Left lung (tissue), 10 donors: ENCODE results near the gene OPCML. TPM values are rescaled to one million over a fixed set of nuclear protein-coding genes. Genes with fewer than 3 reads are reported as not detected.
A peak's percentile ranks its signal among the peaks of the same experiment; 100 is the strongest.

Source experiments
- ATAC-seq: fragments of 200-7000 bp; cut with Tn5 transposase; one replicate; pipeline ENCODE4 v1.9.1; 2020; ENCODE audit warnings: moderate library complexity
- DNase-seq, 4 donors: peaks; one replicate each; pipeline ENCODE4 v3.0.0-alpha.2; 2013 to 2020
- H3K27ac ChIP-seq, 2 donors: fragments of 200-600 bp; sonication (generic) in 1 of 2; one replicate each; pipeline versions ENCODE4 v1.5.0 to v1.8.0; 2020 to 2021
- H3K27me3 ChIP-seq, 2 donors: fragments of 200-600 bp; sonication (generic) in 1 of 2; one replicate each; pipeline versions ENCODE4 v1.5.0 to v1.8.0; 2020 to 2021
- H3K36me3 ChIP-seq, 2 donors: fragments of 200-600 bp; sonication (generic) in 1 of 2; one replicate each; pipeline versions ENCODE4 v1.5.0 to v1.8.0; 2020 to 2021
- H3K4me1 ChIP-seq, 2 donors: fragments of 200-600 bp; one replicate each; pipeline ENCODE4 v1.8.0; 2021
- H3K4me3 ChIP-seq, 2 donors: fragments of 200-600 bp; sonication (generic) in 1 of 2; one replicate each; pipeline versions ENCODE4 v1.5.0 to v1.8.0; 2020 to 2021; ENCODE audit warnings: mild to moderate bottlenecking in 1 of 2
- H3K9me3 ChIP-seq, 2 donors: fragments of 200-600 bp; sonication (generic) in 1 of 2; one replicate each; pipeline versions ENCODE4 v1.5.0 to v1.8.0; 2020 to 2021
- intact Hi-C, 2 donors: fragments of 100-400 bp; cut with DNase I; formaldehyde crosslinking; loops; one replicate each; pipeline versions ENCODE4 v1.11.2 to v1.14.2; 2022
- polyA plus RNA-seq, 6 donors: library from polyadenylated mRNA; unstranded; fragments of 120-200 nt; gene quantifications; one replicate each; pipeline ENCODE4 v1.2.1, GENCODE V29; 2013; ENCODE audit not compliant: insufficient read length in 6 of 6
- total RNA-seq, 2 donors: library from RNA; stranded (reverse); fragmentation: NEBNext Ultra II Directional; extraction: Animal tissue kit (Norgen Biotek cat#: 25700); gene quantifications; one replicate each; pipeline ENCODE4 v1.2.1, GENCODE V29; 2021
- TF ChIP-seq, protein P1 (sequence below), 2 donors: fragments of 200-600 bp; sonication (generic) in 1 of 2; IDR thresholded peaks; one replicate each; pipeline versions ENCODE4 v1.5.0 to v1.8.0; 2021; ENCODE audit warnings: antibody characterized with exemption in 2 of 2
- donor health status: DM: no; HTN: yes; CAD: no.
- donor health status: DM: no; HTN: no; CAD: no.

The OPCML gene
- total and polyA plus RNA-seq, 8 donors, result 0.98 to 5.3 (median 1.9) TPM; not detected in 2

GRCh38 chr11:132876705-132877104, 655.6 kb downstream of the OPCML start:
- TF ChIP-seq, protein P1, sequence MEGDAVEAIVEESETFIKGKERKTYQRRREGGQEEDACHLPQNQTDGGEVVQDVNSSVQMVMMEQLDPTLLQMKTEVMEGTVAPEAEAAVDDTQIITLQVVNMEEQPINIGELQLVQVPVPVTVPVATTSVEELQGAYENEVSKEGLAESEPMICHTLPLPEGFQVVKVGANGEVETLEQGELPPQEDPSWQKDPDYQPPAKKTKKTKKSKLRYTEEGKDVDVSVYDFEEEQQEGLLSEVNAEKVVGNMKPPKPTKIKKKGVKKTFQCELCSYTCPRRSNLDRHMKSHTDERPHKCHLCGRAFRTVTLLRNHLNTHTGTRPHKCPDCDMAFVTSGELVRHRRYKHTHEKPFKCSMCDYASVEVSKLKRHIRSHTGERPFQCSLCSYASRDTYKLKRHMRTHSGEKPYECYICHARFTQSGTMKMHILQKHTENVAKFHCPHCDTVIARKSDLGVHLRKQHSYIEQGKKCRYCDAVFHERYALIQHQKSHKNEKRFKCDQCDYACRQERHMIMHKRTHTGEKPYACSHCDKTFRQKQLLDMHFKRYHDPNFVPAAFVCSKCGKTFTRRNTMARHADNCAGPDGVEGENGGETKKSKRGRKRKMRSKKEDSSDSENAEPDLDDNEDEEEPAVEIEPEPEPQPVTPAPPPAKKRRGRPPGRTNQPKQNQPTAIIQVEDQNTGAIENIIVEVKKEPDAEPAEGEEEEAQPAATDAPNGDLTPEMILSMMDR (IDR thresholded peaks at IDR 0.05), result no peak
- H3K36me3 ChIP-seq, result no peaks in the 10 kb centered on the region
- H3K4me1 ChIP-seq, result no peaks in the 10 kb centered on the region
- H3K9me3 ChIP-seq, result no peaks in the 10 kb centered on the region
- H3K4me3 ChIP-seq, result no peak overlapping the region
- intact Hi-C loops, result no loop called here
- ATAC-seq, result no peak
- no peaks in the 10 kb centered on the region for H3K27me3 ChIP-seq
- DNase-seq, result no peak
- no peak overlapping the region for H3K27ac ChIP-seq

GRCh38 chr11:132876239-132876638, 656.1 kb downstream of the OPCML start:
- Histone ChIP-seq H3K36me3 (no peaks in the 10 kb centered on the region), H3K27me3 (no peaks in the 10 kb centered on the region), H3K4me3 (no peak overlapping the region), H3K27ac (no peak overlapping the region), H3K9me3 (no peaks in the 10 kb centered on the region), H3K4me1 (no peaks in the 10 kb centered on the region)
- TF ChIP-seq, protein P1 (IDR thresholded peaks at IDR 0.05), result no peak
- no peak for ATAC-seq
- intact Hi-C loops, result no loop called here
- no peak for DNase-seq

DNA sequence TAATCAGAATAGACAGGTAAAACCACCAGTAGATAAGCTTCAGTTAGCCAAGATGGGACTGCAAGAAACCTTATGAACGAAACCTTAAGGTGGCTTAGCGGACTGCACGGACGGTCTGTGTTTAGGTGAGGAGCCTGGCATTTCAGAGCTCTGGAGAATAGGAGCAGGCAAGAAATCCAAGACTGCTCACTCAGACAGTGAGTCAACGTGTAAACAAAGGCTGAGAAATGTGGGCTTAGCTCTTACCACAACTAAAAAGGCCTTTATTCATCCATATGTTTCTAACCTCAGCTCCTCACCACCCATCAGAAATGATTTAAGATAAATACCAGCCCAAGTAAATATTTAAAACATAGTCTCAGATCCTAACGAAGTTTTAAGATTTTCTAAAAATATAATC, 657.7 kb downstream of the OPCML start:
- intact Hi-C loops, result no loop called here
- no peaks in the 10 kb centered on the region for H3K36me3 ChIP-seq
- H3K9me3 ChIP-seq, result no peaks in the 10 kb centered on the region
- H3K4me3 ChIP-seq, result no peak overlapping the region
- TF ChIP-seq, protein P1 (IDR thresholded peaks at IDR 0.05), result no peak
- no peaks in the 10 kb centered on the region for H3K27me3 ChIP-seq
- no peak overlapping the region for H3K27ac ChIP-seq
- DNase-seq (no peak), ATAC-seq (no peak)
- H3K4me1 ChIP-seq, result no peaks in the 10 kb centered on the region

DNA sequence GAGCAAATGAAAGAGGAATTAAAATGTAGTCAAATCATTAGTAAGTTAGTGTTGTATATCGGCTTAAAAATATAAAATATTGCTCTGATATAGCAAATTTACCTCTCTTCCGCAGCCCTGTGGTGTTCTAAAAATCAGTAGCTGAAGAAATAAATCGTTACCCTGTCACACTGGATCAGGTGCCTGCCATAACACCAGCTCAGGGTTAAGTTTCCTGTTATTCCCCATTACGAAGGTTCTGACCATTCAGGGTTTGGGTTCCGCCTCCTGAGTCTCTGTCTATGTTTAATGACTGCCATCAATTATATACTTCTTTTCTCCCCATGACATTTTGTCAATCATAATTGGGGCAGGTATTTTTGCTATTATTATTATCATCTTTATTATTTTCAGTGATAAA, 658.5 kb downstream of the OPCML start:
- TF ChIP-seq, protein P1 (IDR thresholded peaks at IDR 0.05), result no peak
- no peaks in the 10 kb centered on the region for H3K4me1 ChIP-seq
- H3K9me3 ChIP-seq, result no peaks in the 10 kb centered on the region
- H3K36me3 ChIP-seq, result no peaks in the 10 kb centered on the region
- DNase-seq (no peak), ATAC-seq (no peak)
- H3K4me3 ChIP-seq, result no peak overlapping the region
- H3K27me3 ChIP-seq, result peaks cover 0 to 3% of the 10 kb centered on the region in 2 donors
- H3K27ac ChIP-seq, result no peak overlapping the region
- intact Hi-C loops, result no loop called here

DNA sequence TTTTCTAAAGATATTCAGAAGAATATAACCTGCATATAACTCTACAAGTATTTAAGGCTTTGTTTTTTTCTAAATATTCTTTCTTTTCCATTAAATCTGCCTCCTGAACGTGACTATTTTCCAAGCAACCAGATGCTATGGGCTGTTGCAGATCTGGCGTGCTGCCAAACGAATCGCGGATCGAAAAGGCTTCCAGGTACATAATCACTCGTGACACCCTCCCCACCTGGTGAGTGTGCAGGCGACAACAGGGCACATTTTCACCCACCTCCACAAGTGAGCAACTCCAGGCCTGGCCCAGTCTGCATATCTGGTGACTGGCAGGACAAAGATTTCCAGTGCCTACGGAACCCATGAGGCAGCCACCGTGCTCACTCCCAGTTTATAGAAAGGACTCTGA, 660.1 kb downstream of the OPCML start:
- no peaks in the 10 kb centered on the region for H3K9me3 ChIP-seq
- intact Hi-C loops, result no loop called here
- ATAC-seq, result no peak
- no peak overlapping the region for H3K4me3 ChIP-seq
- peak in 1 of 4 donors; percentile 37 for DNase-seq
- H3K4me1 ChIP-seq, result no peaks in the 10 kb centered on the region
- no peak overlapping the region for H3K27ac ChIP-seq
- peaks cover 0 to 5% of the 10 kb centered on the region in 2 donors for H3K27me3 ChIP-seq
- TF ChIP-seq, protein P1 (IDR thresholded peaks at IDR 0.05), result no peak
- H3K36me3 ChIP-seq, result no peaks in the 10 kb centered on the region
